ENCODE data around the gene DLST. TPM values are rescaled to one million over a fixed set of nuclear protein-coding genes. Genes with fewer than 3 reads are reported as not detected.

DLST gene
- total RNA-seq, 5 donors from 2014 or later (not counting 1 experiment from before 2014, with no cell fraction given): 88.3 to 128 (median 102) TPM

- Mint-ChIP-seq H3K4me3 (no peak overlapping the region), H3K4me1 (peaks cover 6 to 12% (median 7%) of the 10 kb centered on the region in 3 donors), H3K27me3 (no peaks in the 10 kb centered on the region), H3K36me3 (no peaks in the 10 kb centered on the region), H3K9me3 (no peaks in the 10 kb centered on the region), H3K27ac (no peak overlapping the region)
- no peak overlapping the region for H3K4me3 ChIP-seq (ENCODE audit: control insufficient read depth in 1 of 2, extremely low read depth in 1 of 2, low read length in 1 of 2)
- no peaks in the 10 kb centered on the region for H3K9me3 ChIP-seq
- H3K27ac ChIP-seq (ENCODE audit: low read length): no peak overlapping the region
- ChIA-PET POLR2A (no interaction called here), CTCF (interaction anchor here in 1 of 2 donors (1.8 kb wide), 1 partner anchor 57 kb away, joined by 4 read pairs; no protein-coding TSS in a partner anchor)
- H3K4me1 ChIP-seq (ENCODE audit: control insufficient read depth in 1 of 2, extremely low read depth in 1 of 2, insufficient read depth in 2 of 2, low read length in 2 of 2): peaks cover 0 to 3% of the 10 kb centered on the region in 2 experiments
- DNase-seq (no peak), ATAC-seq (replicated peaks in 1 of 4) (no peak)
- WGBS (ENCODE audit: insufficient coverage): 91% methylated on average over 8 of the region's 13 CpGs
- H3K36me3 ChIP-seq (ENCODE audit: control insufficient read depth in 2 of 2, extremely low read depth in 1 of 2, insufficient read depth in 1 of 2, low read length in 1 of 2): no peaks in the 10 kb centered on the region
- H3K27me3 ChIP-seq (replicated peaks in 1 of 2; ENCODE audit: control insufficient read depth in 2 of 2, extremely low read depth in 1 of 2, insufficient read depth in 2 of 2, low read length in 1 of 2): peaks cover 0 to 10% of the 10 kb centered on the region in 2 experiments
These were observed 35.9 kb downstream of the DLST start for GRCh38 chr14:74917646-74918081.

GRCh38 chr14:74918380-74918779 lies 36.7 kb downstream of the DLST start:
- no peak for ATAC-seq (replicated peaks in 1 of 4)
- H3K27ac Mint-ChIP-seq: no peak overlapping the region
- ChIA-PET CTCF (interaction anchor here in 1 of 2 donors (1.8 kb wide), 1 partner anchor 58 kb away, joined by 4 read pairs; no protein-coding TSS in a partner anchor), POLR2A (no interaction called here)
- Histone ChIP-seq H3K27me3 (replicated peaks in 1 of 2; ENCODE audit: control insufficient read depth in 2 of 2, extremely low read depth in 1 of 2, insufficient read depth in 2 of 2, low read length in 1 of 2) (peaks cover 0 to 9% of the 10 kb centered on the region in 2 experiments), H3K4me3 (ENCODE audit: control insufficient read depth in 1 of 2, extremely low read depth in 1 of 2, low read length in 1 of 2) (no peak overlapping the region), H3K4me1 (ENCODE audit: control insufficient read depth in 1 of 2, extremely low read depth in 1 of 2, insufficient read depth in 2 of 2, low read length in 2 of 2) (peaks cover 0 to 8% of the 10 kb centered on the region in 2 experiments), H3K27ac (ENCODE audit: low read length) (no peak overlapping the region), H3K36me3 (ENCODE audit: control insufficient read depth in 2 of 2, extremely low read depth in 1 of 2, insufficient read depth in 1 of 2, low read length in 1 of 2) (no peaks in the 10 kb centered on the region), H3K9me3 (no peaks in the 10 kb centered on the region)
- no peaks in the 10 kb centered on the region for H3K27me3 Mint-ChIP-seq
- DNase-seq: no peak
- H3K9me3 Mint-ChIP-seq: no peaks in the 10 kb centered on the region
- H3K36me3 Mint-ChIP-seq: no peaks in the 10 kb centered on the region
- peaks cover 7 to 12% (median 8%) of the 10 kb centered on the region in 3 donors for H3K4me1 Mint-ChIP-seq
- 88% methylated on average over 9 of the region's 9 CpGs for WGBS (ENCODE audit: insufficient coverage)
- H3K4me3 Mint-ChIP-seq: no peak overlapping the region

GRCh38 chr14:74919421-74920165 lies 37.9 kb downstream of the DLST start:
- H3K36me3 ChIP-seq (ENCODE audit: control insufficient read depth in 2 of 2, extremely low read depth in 1 of 2, insufficient read depth in 1 of 2, low read length in 1 of 2): no peaks in the 10 kb centered on the region
- WGBS (ENCODE audit: insufficient coverage): 91% methylated on average over 11 of the region's 22 CpGs
- peaks cover 0 to 12% of the 10 kb centered on the region in 2 experiments for H3K4me1 ChIP-seq (ENCODE audit: control insufficient read depth in 1 of 2, extremely low read depth in 1 of 2, insufficient read depth in 2 of 2, low read length in 2 of 2)
- Mint-ChIP-seq H3K36me3 (no peaks in the 10 kb centered on the region), H3K9me3 (no peaks in the 10 kb centered on the region), H3K27me3 (peaks cover 0 to 3% of the 10 kb centered on the region in 2 donors), H3K4me3 (no peak overlapping the region), H3K27ac (no peak overlapping the region), H3K4me1 (peaks cover 13 to 19% (median 15%) of the 10 kb centered on the region in 3 donors)
- ChIA-PET CTCF (no interaction called here), POLR2A (interaction anchor here in 1 of 2 donors (0.8 kb wide), 1 partner anchor 714 kb away, joined by 4 read pairs; no protein-coding TSS in a partner anchor)
- ATAC-seq (replicated peaks in 1 of 4) (no peak), DNase-seq (no peak)
- H3K9me3 ChIP-seq: no peaks in the 10 kb centered on the region
- H3K27me3 ChIP-seq (replicated peaks in 1 of 2; ENCODE audit: control insufficient read depth in 2 of 2, extremely low read depth in 1 of 2, insufficient read depth in 2 of 2, low read length in 1 of 2): peaks cover 0 to 17% of the 10 kb centered on the region in 2 experiments
- H3K4me3 ChIP-seq (ENCODE audit: control insufficient read depth in 1 of 2, extremely low read depth in 1 of 2, low read length in 1 of 2): no peak overlapping the region
- H3K27ac ChIP-seq (ENCODE audit: low read length): no peak overlapping the region

GRCh38 chr14:74920281-74920680 lies 38.6 kb downstream of the DLST start:
- WGBS (ENCODE audit: insufficient coverage): 89% methylated on average over 4 of the region's 4 CpGs
- ChIA-PET POLR2A (interaction anchor here in 1 of 2 donors (0.8 kb wide), 1 partner anchor 713 kb away, joined by 4 read pairs; no protein-coding TSS in a partner anchor), CTCF (interaction anchor here in 1 of 2 donors (1.5 kb wide), 1 partner anchor 59 kb away, joined by 3 read pairs; no protein-coding TSS in a partner anchor)
- H3K27me3 Mint-ChIP-seq: peaks cover 0 to 3% of the 10 kb centered on the region in 2 donors
- H3K27ac Mint-ChIP-seq: no peak overlapping the region
- H3K36me3 Mint-ChIP-seq: no peaks in the 10 kb centered on the region
- H3K9me3 Mint-ChIP-seq: no peaks in the 10 kb centered on the region
- Histone ChIP-seq H3K9me3 (no peaks in the 10 kb centered on the region), H3K4me1 (ENCODE audit: control insufficient read depth in 1 of 2, extremely low read depth in 1 of 2, insufficient read depth in 2 of 2, low read length in 2 of 2) (peaks cover 0 to 12% of the 10 kb centered on the region in 2 experiments), H3K36me3 (ENCODE audit: control insufficient read depth in 2 of 2, extremely low read depth in 1 of 2, insufficient read depth in 1 of 2, low read length in 1 of 2) (no peaks in the 10 kb centered on the region), H3K27me3 (replicated peaks in 1 of 2; ENCODE audit: control insufficient read depth in 2 of 2, extremely low read depth in 1 of 2, insufficient read depth in 2 of 2, low read length in 1 of 2) (peaks cover 0 to 17% of the 10 kb centered on the region in 2 experiments), H3K27ac (ENCODE audit: low read length) (no peak overlapping the region), H3K4me3 (ENCODE audit: control insufficient read depth in 1 of 2, extremely low read depth in 1 of 2, low read length in 1 of 2) (no peak overlapping the region)
- H3K4me3 Mint-ChIP-seq: no peak overlapping the region
- DNase-seq: no peak
- H3K4me1 Mint-ChIP-seq: peaks cover 13 to 19% (median 15%) of the 10 kb centered on the region in 3 donors
- no peak for ATAC-seq (replicated peaks in 1 of 4)

- H3K4me1 Mint-ChIP-seq: peaks cover 13 to 19% (median 15%) of the 10 kb centered on the region in 3 donors
- peaks cover 3 to 4% of the 10 kb centered on the region in 2 donors for H3K27me3 Mint-ChIP-seq
- Histone ChIP-seq H3K9me3 (no peaks in the 10 kb centered on the region), H3K27me3 (replicated peaks in 1 of 2; ENCODE audit: control insufficient read depth in 2 of 2, extremely low read depth in 1 of 2, insufficient read depth in 2 of 2, low read length in 1 of 2) (peaks cover 0 to 20% of the 10 kb centered on the region in 2 experiments), H3K4me3 (ENCODE audit: control insufficient read depth in 1 of 2, extremely low read depth in 1 of 2, low read length in 1 of 2) (no peak overlapping the region), H3K27ac (ENCODE audit: low read length) (no peak overlapping the region), H3K4me1 (ENCODE audit: control insufficient read depth in 1 of 2, extremely low read depth in 1 of 2, insufficient read depth in 2 of 2, low read length in 2 of 2) (peaks cover 0 to 12% of the 10 kb centered on the region in 2 experiments), H3K36me3 (ENCODE audit: control insufficient read depth in 2 of 2, extremely low read depth in 1 of 2, insufficient read depth in 1 of 2, low read length in 1 of 2) (no peaks in the 10 kb centered on the region)
- no peaks in the 10 kb centered on the region for H3K36me3 Mint-ChIP-seq
- H3K4me3 Mint-ChIP-seq: no peak overlapping the region
- ChIA-PET CTCF (interaction anchor here (0.6 to 1.6 kb wide), 5 partner anchors 11 to 605 kb away, joined by 3 to 6 read pairs (median 3); no protein-coding TSS in a partner anchor), POLR2A (interaction anchor here (0.5 to 0.6 kb wide), 4 partner anchors 69 to 618 kb away, joined by 3 to 5 read pairs (median 4); no protein-coding TSS in a partner anchor)
- DNase-seq: no peak
- ATAC-seq (replicated peaks in 1 of 4): no peak
- H3K9me3 Mint-ChIP-seq: no peaks in the 10 kb centered on the region
- 91% methylated on average over 18 of the region's 19 CpGs for WGBS (ENCODE audit: insufficient coverage)
- no peak overlapping the region for H3K27ac Mint-ChIP-seq
These were observed 39.4 kb downstream of the DLST start for GRCh38 chr14:74921053-74921620.
